Sigmoid colon (tissue), 4 donors: ENCODE data around the gene QPCT.

ENCODE experiments used
- EP300 ChIP-seq, 4 donors: sonication (generic); formaldehyde crosslinking; IDR thresholded peaks; one replicate each; pipeline ENCODE4 v1.6.1; 2017; ENCODE audit warnings: antibody characterized with exemption in 4 of 4
- POLR2A ChIP-seq, 2 donors: fragments of 450-650 bp; IDR thresholded peaks; one replicate each; pipeline ENCODE4 v1.6.1; 2016; ENCODE audit warnings: antibody characterized with exemption in 2 of 2, mild to moderate bottlenecking in 2 of 2, moderate library complexity in 2 of 2
- POLR2AphosphoS5 ChIP-seq, 4 donors: sonication (generic); formaldehyde crosslinking; IDR thresholded peaks; one replicate each; pipeline ENCODE4 v1.6.1; 2017; ENCODE audit warnings: antibody characterized with exemption in 4 of 4
- TF ChIP-seq, protein P1 (sequence below), 4 experiments: fragments of 450-650 bp in 3 of 4; fragments of 200-600 bp in 1 of 4; IDR thresholded peaks; one replicate each; pipeline ENCODE4 v1.5.1; 2016 to 2019; ENCODE audit warnings: antibody characterized with exemption in 4 of 4, mild to moderate bottlenecking in 3 of 4, moderate library complexity in 2 of 4

DNA sequence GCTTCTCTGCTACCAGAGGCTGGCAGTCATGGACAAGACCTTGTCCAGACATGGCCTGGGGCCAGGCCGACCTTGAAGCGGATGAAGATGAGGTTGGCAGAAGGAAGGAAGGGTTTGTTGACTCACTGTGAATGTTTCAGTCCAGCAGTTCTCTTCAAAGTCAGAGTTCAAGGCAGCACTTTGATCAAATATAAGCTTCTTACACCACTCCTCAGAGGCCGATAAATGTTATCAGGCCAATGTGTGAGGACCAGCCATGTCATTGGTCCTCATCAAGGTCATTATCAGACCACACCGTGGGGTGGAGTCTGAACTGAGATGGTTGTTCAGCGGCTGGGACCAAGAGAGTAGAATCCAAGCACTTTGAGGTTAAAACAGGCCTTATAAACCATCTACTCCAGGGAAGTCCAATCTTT, 35.5 kb downstream of the QPCT start:
- TF ChIP-seq POLR2A (IDR thresholded peaks at IDR 0.05) = no peak
- TF ChIP-seq, protein P1, sequence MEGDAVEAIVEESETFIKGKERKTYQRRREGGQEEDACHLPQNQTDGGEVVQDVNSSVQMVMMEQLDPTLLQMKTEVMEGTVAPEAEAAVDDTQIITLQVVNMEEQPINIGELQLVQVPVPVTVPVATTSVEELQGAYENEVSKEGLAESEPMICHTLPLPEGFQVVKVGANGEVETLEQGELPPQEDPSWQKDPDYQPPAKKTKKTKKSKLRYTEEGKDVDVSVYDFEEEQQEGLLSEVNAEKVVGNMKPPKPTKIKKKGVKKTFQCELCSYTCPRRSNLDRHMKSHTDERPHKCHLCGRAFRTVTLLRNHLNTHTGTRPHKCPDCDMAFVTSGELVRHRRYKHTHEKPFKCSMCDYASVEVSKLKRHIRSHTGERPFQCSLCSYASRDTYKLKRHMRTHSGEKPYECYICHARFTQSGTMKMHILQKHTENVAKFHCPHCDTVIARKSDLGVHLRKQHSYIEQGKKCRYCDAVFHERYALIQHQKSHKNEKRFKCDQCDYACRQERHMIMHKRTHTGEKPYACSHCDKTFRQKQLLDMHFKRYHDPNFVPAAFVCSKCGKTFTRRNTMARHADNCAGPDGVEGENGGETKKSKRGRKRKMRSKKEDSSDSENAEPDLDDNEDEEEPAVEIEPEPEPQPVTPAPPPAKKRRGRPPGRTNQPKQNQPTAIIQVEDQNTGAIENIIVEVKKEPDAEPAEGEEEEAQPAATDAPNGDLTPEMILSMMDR (IDR thresholded peaks at IDR 0.05) = no peak
- TF ChIP-seq EP300 (IDR thresholded peaks at IDR 0.05) = no peak
- peak in 1 of 4 donors; percentile 20 for TF ChIP-seq POLR2AphosphoS5 (IDR thresholded peaks at IDR 0.05)
